DMS 273 (cell line): ENCODE data around the gene CYP24A1.
"Not testable (repeated sequence)": the region's sequence is repeated elsewhere in the genome, so short reads cannot be mapped to it uniquely, and the experiment has no call there.

Experiments
- DNase-seq: peaks from one replicate; lab custom pipeline; 2025; ENCODE audit not compliant: unreplicated experiment; lab: John Stamatoyannopoulos, UW

CYP24A1 gene

GRCh38 chr20:54138427-54138826, 35.4 kb downstream of the CYP24A1 start:
- no peak for DNase-seq

GRCh38 chr20:54137115-54137514, 36.7 kb downstream of the CYP24A1 start:
- DNase-seq: no peak

- DNase-seq: no peak
These were observed 39.2 kb downstream of the CYP24A1 start for GRCh38 chr20:54134445-54135220.

- DNase-seq: no peak
These were observed 40.1 kb downstream of the CYP24A1 start for GRCh38 chr20:54133434-54134427.

GRCh38 chr20:54132612-54133433, 41.0 kb downstream of the CYP24A1 start:
- DNase-seq: peak; percentile 66

- DNase-seq: no peak
These were observed 41.8 kb downstream of the CYP24A1 start for GRCh38 chr20:54131675-54132611.

GRCh38 chr20:54131125-54131524, 42.7 kb downstream of the CYP24A1 start:
- not testable (repeated sequence) for DNase-seq

- no peak for DNase-seq
These were observed 44.4 kb downstream of the CYP24A1 start for GRCh38 chr20:54129350-54129749.

- DNase-seq: no peak
These were observed 45.8 kb downstream of the CYP24A1 start for GRCh38 chr20:54127855-54128574.

- DNase-seq: no peak
These were observed 46.8 kb downstream of the CYP24A1 start for GRCh38 chr20:54126806-54127655.

GRCh38 chr20:54126328-54126727, 47.5 kb downstream of the CYP24A1 start:
- not testable (repeated sequence) for DNase-seq

- DNase-seq: peak; percentile 18
These were observed 50.1 kb downstream of the CYP24A1 start for GRCh38 chr20:54123587-54124180.

GRCh38 chr20:54122681-54123586, 50.9 kb downstream of the CYP24A1 start:
- DNase-seq: no peak

GRCh38 chr20:54122189-54122588, 51.6 kb downstream of the CYP24A1 start:
- DNase-seq: no peak

GRCh38 chr20:54119744-54120143, 54.0 kb downstream of the CYP24A1 start:
- no peak for DNase-seq

- no peak for DNase-seq
These were observed 55.4 kb downstream of the CYP24A1 start for GRCh38 chr20:54118220-54119001.
